Stimulated activated CD4-positive, alpha-beta T cell treated with anti-CD3 and anti-CD28 coated beads, TNF-alpha, amount 100 ng/mL, for 4 hours (primary cell): ENCODE measurements around the gene KLC4.
"Not testable (repeated sequence)": the region's sequence is repeated elsewhere in the genome, so short reads cannot be mapped to it uniquely, and the experiment has no call there.

Experiments used
- DNase-seq, 3 experiments: peaks; one replicate each; pipeline ENCODE4 v3.0.0-alpha.2; 2020; ENCODE audit warnings: low read depth in 3 of 3

Gene KLC4

GRCh38 chr6:43036712-43037111 is 22.7 kb upstream of the KLC4 start:
- DNase-seq = no peak

GRCh38 chr6:43037197-43037596 is 22.2 kb upstream of the KLC4 start:
- DNase-seq = no peak

GRCh38 chr6:43037706-43038105 is 21.7 kb upstream of the KLC4 start:
- no peak for DNase-seq

- no peak for DNase-seq
These were observed 20.7 kb upstream of the KLC4 start for GRCh38 chr6:43038727-43039126.

GRCh38 chr6:43040542-43041257 is 18.7 kb upstream of the KLC4 start:
- no peak for DNase-seq

GRCh38 chr6:43041475-43041874 is 18.0 kb upstream of the KLC4 start:
- DNase-seq = not testable (repeated sequence)

- DNase-seq = no peak
These were observed 16.1 kb upstream of the KLC4 start for GRCh38 chr6:43043310-43043709.

- DNase-seq = no peak
These were observed 14.0 kb upstream of the KLC4 start for GRCh38 chr6:43045371-43045930.

- DNase-seq = no peak
These were observed 11.4 kb upstream of the KLC4 start for GRCh38 chr6:43047998-43048397.

GRCh38 chr6:43050981-43051380 is 8.4 kb upstream of the KLC4 start:
- DNase-seq = no peak

- no peak for DNase-seq
These were observed 7.1 kb upstream of the KLC4 start for GRCh38 chr6:43052225-43052841.

GRCh38 chr6:43052842-43053544 is 6.4 kb upstream of the KLC4 start:
- no peak for DNase-seq

- DNase-seq = peak; percentile 73 to 78 (median 75)
These were observed 5.8 kb upstream of the KLC4 start, which contains the start of gene CUL7 for GRCh38 chr6:43053545-43054205. Gene CUL7, minus strand, starts transcription at chr6:43053851. Its CDS starts 1,063 bp downstream, at chr6:43052788.

GRCh38 chr6:43054206-43054943 is 5.1 kb upstream of the KLC4 start:
- DNase-seq = no peak

- no peak for DNase-seq
These were observed 3.5 kb upstream of the KLC4 start for GRCh38 chr6:43055966-43056365.

- DNase-seq = no peak
These were observed 900 bp upstream of the KLC4 start for GRCh38 chr6:43058531-43058930.

- DNase-seq = no peak
These were observed 763 bp downstream of the KLC4 start for GRCh38 chr6:43060034-43060754.

- DNase-seq = no peak
These were observed 1.6 kb downstream of the KLC4 start for GRCh38 chr6:43060755-43061633.

GRCh38 chr6:43061861-43062260 is 2.4 kb downstream of the KLC4 start:
- no peak for DNase-seq

- no peak for DNase-seq
These were observed 3.4 kb downstream of the KLC4 start for GRCh38 chr6:43062818-43063217.
